DND-41 (cell line): ENCODE results near the gene PHLPP1.

Experiments
- CTCF ChIP-seq: IDR thresholded peaks from 2 replicates; pipeline ENCODE4 v1.5.1; 2012; ENCODE audit warnings: borderline replicate concordance, low read length, moderate library complexity, mild to moderate bottlenecking; ENCODE audit not compliant: poor library complexity, severe bottlenecking; ENCODE audit errors: extremely low read depth
- EZH2 ChIP-seq: IDR thresholded peaks from 3 replicates; pipeline ENCODE4 v1.6.1; 2012; ENCODE audit warnings: borderline replicate concordance, low read depth, mild to moderate bottlenecking, moderate library complexity, low read length, inconsistent platforms; ENCODE audit not compliant: severe bottlenecking

- no peak for TF ChIP-seq CTCF
- no peak for TF ChIP-seq EZH2
These were observed 142.1 kb downstream of the PHLPP1 start for GRCh38 chr18:62857263-62857976.
